Calu3 (cell line): Measurements from ENCODE around the gene CYFIP1. TPM values are rescaled to one million over a fixed set of nuclear protein-coding genes. Genes with fewer than 3 reads are reported as not detected.
"Not testable (repeated sequence)": the region's sequence is repeated elsewhere in the genome, so short reads cannot be mapped to it uniquely, and the experiment has no call there.

Experiments
- BruUV-seq: library from RNA; stranded (reverse); fragments of 400-500 nt; replicated peaks from 2 replicates; lab custom pipeline; 2021; lab: Mats Ljungman, UMichigan
- CTCF ChIA-PET: fragments of 300-600 bp; sonication (Branson Sonifier 250); formaldehyde crosslinking; loops from one replicate; lab custom pipeline; 2022; ENCODE audit warnings: antibody characterized with exemption; lab: Charles Lee
- DNase-seq: peaks from one replicate; pipeline ENCODE4 v3.0.0; 2022
- H3K27ac Mint-ChIP-seq: one replicate; pipeline ENCODE4 v1.8.0; 2022; ENCODE audit warnings: mixed read lengths; ENCODE audit not compliant: unreplicated experiment
- H3K27me3 Mint-ChIP-seq: one replicate; pipeline ENCODE4 v1.8.0; 2022; ENCODE audit warnings: mixed read lengths; ENCODE audit not compliant: unreplicated experiment
- H3K36me3 Mint-ChIP-seq: one replicate; pipeline ENCODE4 v1.8.0; 2022; ENCODE audit warnings: mild to moderate bottlenecking, moderate library complexity, mixed read lengths; ENCODE audit not compliant: insufficient read depth, unreplicated experiment
- H3K4me1 Mint-ChIP-seq: one replicate; pipeline ENCODE4 v1.8.0; 2022; ENCODE audit warnings: mild to moderate bottlenecking, low read depth, mixed read lengths; ENCODE audit not compliant: unreplicated experiment
- H3K4me3 Mint-ChIP-seq: one replicate; pipeline ENCODE4 v1.8.0; 2022; ENCODE audit warnings: mild to moderate bottlenecking, low read depth, moderate library complexity, mixed read lengths; ENCODE audit not compliant: unreplicated experiment
- H3K9me3 Mint-ChIP-seq: one replicate; pipeline ENCODE4 v1.8.0; 2022; ENCODE audit warnings: low read depth, mixed read lengths; ENCODE audit not compliant: unreplicated experiment
- CTCF ChIP-seq: fragments of 200-600 bp; IDR thresholded peaks from one replicate; pipeline ENCODE4 v1.8.0; 2022; ENCODE audit warnings: antibody characterized with exemption; ENCODE audit not compliant: unreplicated experiment
- intact Hi-C: fragments of 100-400 bp; cut with micrococcal nuclease; formaldehyde crosslinking; loops from one replicate; pipeline ENCODE4 v1.10.0; 2022; ENCODE audit not compliant: unreplicated experiment
- total RNA-seq: library from RNA; stranded (reverse); gene quantifications from 2 replicates; pipeline ENCODE4 v1.2.3, GENCODE V29; 2022

CYFIP1 gene
- total RNA-seq, 1 experiment from 2014 or later: 60.1 TPM

- no peaks in the 10 kb centered on the region for H3K4me1 Mint-ChIP-seq
- no peaks in the 10 kb centered on the region for H3K9me3 Mint-ChIP-seq
- H3K4me3 Mint-ChIP-seq: no peak overlapping the region
- H3K27ac Mint-ChIP-seq: no peak overlapping the region
- H3K36me3 Mint-ChIP-seq: peaks cover 3% of the 10 kb centered on the region
- no peak for DNase-seq
- CTCF ChIA-PET: no interaction called here
- no peaks in the 10 kb centered on the region for H3K27me3 Mint-ChIP-seq
- intact Hi-C loops: no loop called here
- TF ChIP-seq CTCF: no peak
- BruUV-seq: no TSS peak
These were observed 33.5 kb upstream of the CYFIP1 start for GRCh38 chr15:23013681-23014080.

DNA sequence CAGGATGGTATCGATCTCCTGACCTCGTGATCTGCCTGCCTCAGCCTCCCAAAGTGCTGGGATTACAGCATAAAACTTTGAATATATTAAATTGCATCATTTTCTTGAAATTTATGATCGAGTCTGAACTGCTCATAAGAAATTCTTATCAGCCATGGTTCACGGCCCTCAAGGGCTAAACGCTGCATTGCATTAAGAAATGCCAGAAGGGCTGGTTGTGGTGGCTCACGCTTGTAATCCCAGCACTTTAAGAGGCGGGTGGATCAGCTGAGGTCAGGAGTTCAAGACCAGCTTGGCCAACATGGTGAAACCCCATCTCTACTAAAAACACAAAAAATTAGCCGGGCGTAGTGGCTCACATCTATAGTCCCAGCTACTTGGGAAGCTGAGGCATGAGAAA lies 32.4 kb upstream of the CYFIP1 start:
- H3K4me3 Mint-ChIP-seq, CTCF ChIA-PET, H3K36me3 Mint-ChIP-seq, BruUV-seq, H3K27ac Mint-ChIP-seq, intact Hi-C loops, H3K4me1 Mint-ChIP-seq, H3K9me3 Mint-ChIP-seq, H3K27me3 Mint-ChIP-seq, DNase-seq: not testable (repeated sequence)

DNA sequence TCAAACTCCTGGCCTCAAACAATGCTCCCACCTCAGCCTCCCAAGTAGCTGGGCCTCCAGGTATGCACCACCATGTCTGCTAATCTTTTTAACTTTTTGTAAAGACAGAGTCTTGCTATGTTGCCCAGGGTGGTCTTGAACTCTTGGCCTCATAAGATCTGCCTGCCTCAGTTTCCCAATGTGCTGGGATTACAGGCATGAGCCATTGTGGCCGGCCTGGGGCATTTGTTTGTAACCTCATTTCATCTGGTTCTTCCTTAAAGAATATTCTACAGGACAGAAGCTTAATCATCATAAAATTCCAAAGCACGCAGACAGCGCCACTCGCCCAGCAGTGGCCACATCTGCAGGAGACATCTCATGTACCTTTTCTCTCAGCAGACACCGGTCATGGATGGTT lies 23.6 kb upstream of the CYFIP1 start:
- no peaks in the 10 kb centered on the region for H3K36me3 Mint-ChIP-seq
- no peak for TF ChIP-seq CTCF
- no TSS peak for BruUV-seq
- no peaks in the 10 kb centered on the region for H3K4me1 Mint-ChIP-seq
- no peaks in the 10 kb centered on the region for H3K27me3 Mint-ChIP-seq
- DNase-seq: no peak
- no peaks in the 10 kb centered on the region for H3K9me3 Mint-ChIP-seq
- intact Hi-C loops: no loop called here
- H3K4me3 Mint-ChIP-seq: no peak overlapping the region
- CTCF ChIA-PET: no interaction called here
- H3K27ac Mint-ChIP-seq: no peak overlapping the region

- Mint-ChIP-seq H3K27me3 (no peaks in the 10 kb centered on the region), H3K36me3 (no peaks in the 10 kb centered on the region), H3K4me1 (no peaks in the 10 kb centered on the region), H3K4me3 (no peak overlapping the region), H3K27ac (no peak overlapping the region), H3K9me3 (no peaks in the 10 kb centered on the region)
- DNase-seq: no peak
- CTCF ChIA-PET: no interaction called here
- intact Hi-C loops: no loop called here
- no peak for TF ChIP-seq CTCF
- BruUV-seq: no TSS peak
These were observed 22.8 kb upstream of the CYFIP1 start for GRCh38 chr15:23002920-23003319.

DNA sequence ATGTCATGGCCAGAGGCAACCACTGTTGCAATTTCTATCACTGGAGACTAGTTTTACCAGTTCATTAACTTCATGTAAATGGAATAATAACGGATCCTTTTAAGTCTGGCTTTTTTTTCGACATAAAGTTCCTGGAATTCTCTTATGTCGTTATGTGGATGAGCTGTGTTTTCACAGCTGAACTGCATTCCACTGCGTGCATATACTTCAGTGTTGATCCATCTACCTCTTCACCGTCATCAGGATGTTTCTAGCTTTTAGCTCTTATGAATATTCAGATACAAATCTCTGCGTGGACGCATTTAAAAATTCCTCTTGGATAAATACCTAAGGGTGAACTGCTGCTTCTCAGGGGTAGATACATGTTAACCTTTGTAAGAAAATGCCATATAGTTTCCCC lies 15.6 kb upstream of the CYFIP1 start:
- Mint-ChIP-seq H3K4me3 (no peak overlapping the region), H3K27me3 (no peaks in the 10 kb centered on the region), H3K36me3 (no peaks in the 10 kb centered on the region), H3K4me1 (no peaks in the 10 kb centered on the region), H3K27ac (no peak overlapping the region), H3K9me3 (no peaks in the 10 kb centered on the region)
- CTCF ChIA-PET: no interaction called here
- no peak for DNase-seq
- no TSS peak for BruUV-seq
- TF ChIP-seq CTCF: no peak
- intact Hi-C loops: no loop called here
